ENCODE measurements around the gene UNK. TPM values are rescaled to one million over a fixed set of nuclear protein-coding genes. Genes with fewer than 3 reads are reported as not detected.

The UNK gene
- total and polyA plus RNA-seq, 2 of the 13 experiments (the other 11 are each of a cell fraction or from before 2014, with no cell fraction given): 31.6 to 33.0 TPM

DNA sequence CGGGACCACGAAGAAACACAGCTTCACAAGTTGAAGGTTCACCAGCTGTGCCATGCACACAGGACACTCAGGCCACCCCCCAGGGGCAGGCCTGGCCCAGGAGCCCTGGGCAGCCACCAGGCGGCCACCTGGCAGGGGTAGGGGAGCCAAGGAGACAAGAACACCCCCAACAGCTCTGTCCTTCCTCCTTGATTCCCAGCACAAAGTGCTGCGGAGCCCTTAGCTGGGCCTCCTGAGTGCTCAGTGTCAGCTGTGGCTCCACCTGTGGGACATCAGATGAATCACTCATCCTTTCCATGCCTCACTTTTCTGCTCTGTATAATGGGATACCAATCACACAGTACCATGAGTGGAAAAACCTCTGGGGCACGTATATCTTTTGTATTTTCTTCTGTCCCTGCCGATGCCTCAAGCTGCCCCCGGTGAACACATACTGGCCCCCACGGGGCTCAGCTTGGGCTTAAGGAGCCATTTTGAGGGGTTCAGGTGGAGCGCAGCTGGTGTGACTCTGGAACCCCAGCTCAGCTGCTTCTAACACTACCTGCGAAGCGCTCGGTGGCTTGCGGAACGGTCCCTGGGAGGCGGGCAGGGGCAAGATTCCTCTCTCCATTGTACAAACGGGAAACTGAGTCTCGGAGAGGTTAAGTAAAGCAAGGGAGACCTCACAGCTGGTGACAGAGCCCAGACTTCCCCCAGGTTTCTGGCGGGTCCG, 31.6 kb upstream of the UNK start (continued):
- TF ChIP-seq, protein P1, sequence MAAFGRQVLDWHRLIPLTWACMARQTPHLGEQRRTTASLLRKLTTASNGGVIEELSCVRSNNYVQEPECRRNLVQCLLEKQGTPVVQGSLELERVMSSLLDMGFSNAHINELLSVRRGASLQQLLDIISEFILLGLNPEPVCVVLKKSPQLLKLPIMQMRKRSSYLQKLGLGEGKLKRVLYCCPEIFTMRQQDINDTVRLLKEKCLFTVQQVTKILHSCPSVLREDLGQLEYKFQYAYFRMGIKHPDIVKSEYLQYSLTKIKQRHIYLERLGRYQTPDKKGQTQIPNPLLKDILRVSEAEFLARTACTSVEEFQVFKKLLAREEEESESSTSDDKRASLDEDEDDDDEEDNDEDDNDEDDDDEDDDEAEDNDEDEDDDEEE (CRISPR knock-in tag; IDR thresholded peaks at IDR 0.05): no peak
- TF ChIP-seq, protein P2, sequence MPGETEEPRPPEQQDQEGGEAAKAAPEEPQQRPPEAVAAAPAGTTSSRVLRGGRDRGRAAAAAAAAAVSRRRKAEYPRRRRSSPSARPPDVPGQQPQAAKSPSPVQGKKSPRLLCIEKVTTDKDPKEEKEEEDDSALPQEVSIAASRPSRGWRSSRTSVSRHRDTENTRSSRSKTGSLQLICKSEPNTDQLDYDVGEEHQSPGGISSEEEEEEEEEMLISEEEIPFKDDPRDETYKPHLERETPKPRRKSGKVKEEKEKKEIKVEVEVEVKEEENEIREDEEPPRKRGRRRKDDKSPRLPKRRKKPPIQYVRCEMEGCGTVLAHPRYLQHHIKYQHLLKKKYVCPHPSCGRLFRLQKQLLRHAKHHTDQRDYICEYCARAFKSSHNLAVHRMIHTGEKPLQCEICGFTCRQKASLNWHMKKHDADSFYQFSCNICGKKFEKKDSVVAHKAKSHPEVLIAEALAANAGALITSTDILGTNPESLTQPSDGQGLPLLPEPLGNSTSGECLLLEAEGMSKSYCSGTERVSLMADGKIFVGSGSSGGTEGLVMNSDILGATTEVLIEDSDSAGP (CRISPR knock-in tag; IDR thresholded peaks at IDR 0.05; ENCODE audit: borderline replicate concordance): no peak
- no peak for TF ChIP-seq RFXANK (CRISPR knock-in tag; IDR thresholded peaks at IDR 0.05)
- no peak for TF ChIP-seq ZNF549 (CRISPR knock-in tag; IDR thresholded peaks at IDR 0.05)
- no peak for TF ChIP-seq GATAD1 (CRISPR knock-in tag; IDR thresholded peaks at IDR 0.05)
- no peak for TF ChIP-seq RFX5 (IDR thresholded peaks at IDR 0.05; ENCODE audit: low read depth, low read length)
- TF ChIP-seq, protein P3, sequence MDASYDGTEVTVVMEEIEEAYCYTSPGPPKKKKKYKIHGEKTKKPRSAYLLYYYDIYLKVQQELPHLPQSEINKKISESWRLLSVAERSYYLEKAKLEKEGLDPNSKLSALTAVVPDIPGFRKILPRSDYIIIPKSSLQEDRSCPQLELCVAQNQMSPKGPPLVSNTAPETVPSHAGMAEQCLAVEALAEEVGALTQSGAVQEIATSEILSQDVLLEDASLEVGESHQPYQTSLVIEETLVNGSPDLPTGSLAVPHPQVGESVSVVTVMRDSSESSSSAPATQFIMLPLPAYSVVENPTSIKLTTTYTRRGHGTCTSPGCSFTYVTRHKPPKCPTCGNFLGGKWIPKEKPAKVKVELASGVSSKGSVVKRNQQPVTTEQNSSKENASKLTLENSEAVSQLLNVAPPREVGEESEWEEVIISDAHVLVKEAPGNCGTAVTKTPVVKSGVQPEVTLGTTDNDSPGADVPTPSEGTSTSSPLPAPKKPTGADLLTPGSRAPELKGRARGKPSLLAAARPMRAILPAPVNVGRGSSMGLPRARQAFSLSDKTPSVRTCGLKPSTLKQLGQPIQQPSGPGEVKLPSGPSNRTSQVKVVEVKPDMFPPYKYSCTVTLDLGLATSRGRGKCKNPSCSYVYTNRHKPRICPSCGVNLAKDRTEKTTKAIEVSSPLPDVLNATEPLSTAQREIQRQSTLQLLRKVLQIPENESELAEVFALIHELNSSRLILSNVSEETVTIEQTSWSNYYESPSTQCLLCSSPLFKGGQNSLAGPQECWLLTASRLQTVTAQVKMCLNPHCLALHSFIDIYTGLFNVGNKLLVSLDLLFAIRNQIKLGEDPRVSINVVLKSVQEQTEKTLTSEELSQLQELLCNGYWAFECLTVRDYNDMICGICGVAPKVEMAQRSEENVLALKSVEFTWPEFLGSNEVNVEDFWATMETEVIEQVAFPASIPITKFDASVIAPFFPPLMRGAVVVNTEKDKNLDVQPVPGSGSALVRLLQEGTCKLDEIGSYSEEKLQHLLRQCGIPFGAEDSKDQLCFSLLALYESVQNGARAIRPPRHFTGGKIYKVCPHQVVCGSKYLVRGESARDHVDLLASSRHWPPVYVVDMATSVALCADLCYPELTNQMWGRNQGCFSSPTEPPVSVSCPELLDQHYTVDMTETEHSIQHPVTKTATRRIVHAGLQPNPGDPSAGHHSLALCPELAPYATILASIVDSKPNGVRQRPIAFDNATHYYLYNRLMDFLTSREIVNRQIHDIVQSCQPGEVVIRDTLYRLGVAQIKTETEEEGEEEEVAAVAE (CRISPR knock-in tag; IDR thresholded peaks at IDR 0.05; ENCODE audit: borderline replicate concordance): no peak
- no peak for TF ChIP-seq ATRX (CRISPR knock-in tag; IDR thresholded peaks at IDR 0.05; ENCODE audit: borderline replicate concordance)
- TF ChIP-seq SKI (IDR thresholded peaks at IDR 0.05; ENCODE audit: partially characterized antibody): no peak
- no peak for TF ChIP-seq CEBPG (CRISPR knock-in tag; IDR thresholded peaks at IDR 0.05)
- no peak for TF ChIP-seq ZSCAN31 (CRISPR knock-in tag; IDR thresholded peaks at IDR 0.05; ENCODE audit: low read depth)
- TF ChIP-seq ZNF749 (CRISPR knock-in tag; IDR thresholded peaks at IDR 0.05; ENCODE audit: borderline replicate concordance): no peak
- no peak for TF ChIP-seq IKZF4 (CRISPR knock-in tag; IDR thresholded peaks at IDR 0.05; ENCODE audit: borderline replicate concordance, low read depth, not compliant biosample characterization)
- TF ChIP-seq AGO2 (optimal IDR thresholded peaks at IDR 0.05; ENCODE audit: low read depth, low read length): no peak
- TF ChIP-seq CC2D1A (CRISPR knock-in tag; IDR thresholded peaks at IDR 0.05): no peak
- TF ChIP-seq, protein P4, sequence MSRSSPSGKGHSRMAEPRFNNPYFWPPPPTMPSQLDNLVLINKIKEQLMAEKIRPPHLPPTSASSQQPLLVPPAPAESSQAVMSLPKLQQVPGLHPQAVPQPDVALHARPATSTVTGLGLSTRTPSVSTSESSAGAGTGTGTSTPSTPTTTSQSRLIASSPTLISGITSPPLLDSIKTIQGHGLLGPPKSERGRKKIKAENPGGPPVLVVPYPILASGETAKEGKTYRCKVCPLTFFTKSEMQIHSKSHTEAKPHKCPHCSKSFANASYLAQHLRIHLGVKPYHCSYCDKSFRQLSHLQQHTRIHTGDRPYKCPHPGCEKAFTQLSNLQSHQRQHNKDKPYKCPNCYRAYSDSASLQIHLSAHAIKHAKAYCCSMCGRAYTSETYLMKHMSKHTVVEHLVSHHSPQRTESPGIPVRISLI (CRISPR knock-in tag; IDR thresholded peaks at IDR 0.05; ENCODE audit: borderline replicate concordance): no peak
- no peak for TF ChIP-seq ZSCAN22 (CRISPR knock-in tag; IDR thresholded peaks at IDR 0.05)
- TF ChIP-seq MIER3 (CRISPR knock-in tag; IDR thresholded peaks at IDR 0.05; ENCODE audit: borderline replicate concordance): no peak
- no peak for TF ChIP-seq NBN (conservative IDR thresholded peaks at IDR 0.05)
- TF ChIP-seq, protein P5, sequence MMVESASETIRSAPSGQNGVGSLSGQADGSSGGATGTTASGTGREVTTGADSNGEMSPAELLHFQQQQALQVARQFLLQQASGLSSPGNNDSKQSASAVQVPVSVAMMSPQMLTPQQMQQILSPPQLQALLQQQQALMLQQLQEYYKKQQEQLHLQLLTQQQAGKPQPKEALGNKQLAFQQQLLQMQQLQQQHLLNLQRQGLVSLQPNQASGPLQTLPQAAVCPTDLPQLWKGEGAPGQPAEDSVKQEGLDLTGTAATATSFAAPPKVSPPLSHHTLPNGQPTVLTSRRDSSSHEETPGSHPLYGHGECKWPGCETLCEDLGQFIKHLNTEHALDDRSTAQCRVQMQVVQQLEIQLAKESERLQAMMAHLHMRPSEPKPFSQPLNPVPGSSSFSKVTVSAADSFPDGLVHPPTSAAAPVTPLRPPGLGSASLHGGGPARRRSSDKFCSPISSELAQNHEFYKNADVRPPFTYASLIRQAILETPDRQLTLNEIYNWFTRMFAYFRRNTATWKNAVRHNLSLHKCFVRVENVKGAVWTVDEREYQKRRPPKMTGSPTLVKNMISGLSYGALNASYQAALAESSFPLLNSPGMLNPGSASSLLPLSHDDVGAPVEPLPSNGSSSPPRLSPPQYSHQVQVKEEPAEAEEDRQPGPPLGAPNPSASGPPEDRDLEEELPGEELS (CRISPR knock-in tag; IDR thresholded peaks at IDR 0.05): no peak
- no peak for TF ChIP-seq SMAD3 (CRISPR knock-in tag; IDR thresholded peaks at IDR 0.05)

Measured in HepG2 (cell line).